Transverse colon (tissue), 3 donors: Measurements from ENCODE around the gene PACRG.

Source experiments
- POLR2A ChIP-seq: fragments of 450-650 bp; IDR thresholded peaks from one replicate; pipeline ENCODE4 v1.6.1; 2016; ENCODE audit warnings: antibody characterized with exemption, mild to moderate bottlenecking, moderate library complexity
- TF ChIP-seq, protein P1 (sequence below), 5 experiments: fragments of 200-600 bp in 3 of 5; fragments of 450-650 bp in 2 of 5; sonication (generic) in 3 of 5; IDR thresholded peaks; 1 replicate in 2 of 5; 2 replicates in 3 of 5; pipeline ENCODE4 v1.5.1; 2016 to 2017; ENCODE audit warnings: antibody characterized with exemption in 5 of 5, inconsistent platforms in 3 of 5, mild to moderate bottlenecking in 2 of 5, moderate library complexity in 1 of 5

DNA sequence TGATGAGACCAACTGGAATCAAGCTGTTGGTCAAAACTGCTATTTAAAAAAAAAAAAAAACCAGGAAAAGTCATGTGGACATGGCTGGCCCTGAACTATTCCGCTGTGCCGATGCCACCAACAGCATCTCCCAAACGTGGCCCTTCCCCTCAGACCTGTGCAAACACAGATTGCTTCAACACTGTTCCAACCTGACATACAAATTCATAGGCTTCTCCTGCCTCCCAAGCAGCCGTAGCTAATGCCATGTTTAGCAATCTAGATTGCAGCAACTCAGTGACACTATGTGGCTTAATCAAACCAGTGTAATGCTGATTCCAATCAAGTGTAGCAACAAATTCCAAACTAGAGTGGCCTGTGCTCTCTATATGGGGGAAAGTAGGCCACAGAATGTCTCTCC lies 16.4 kb upstream of the PACRG start:
- TF ChIP-seq, protein P1, sequence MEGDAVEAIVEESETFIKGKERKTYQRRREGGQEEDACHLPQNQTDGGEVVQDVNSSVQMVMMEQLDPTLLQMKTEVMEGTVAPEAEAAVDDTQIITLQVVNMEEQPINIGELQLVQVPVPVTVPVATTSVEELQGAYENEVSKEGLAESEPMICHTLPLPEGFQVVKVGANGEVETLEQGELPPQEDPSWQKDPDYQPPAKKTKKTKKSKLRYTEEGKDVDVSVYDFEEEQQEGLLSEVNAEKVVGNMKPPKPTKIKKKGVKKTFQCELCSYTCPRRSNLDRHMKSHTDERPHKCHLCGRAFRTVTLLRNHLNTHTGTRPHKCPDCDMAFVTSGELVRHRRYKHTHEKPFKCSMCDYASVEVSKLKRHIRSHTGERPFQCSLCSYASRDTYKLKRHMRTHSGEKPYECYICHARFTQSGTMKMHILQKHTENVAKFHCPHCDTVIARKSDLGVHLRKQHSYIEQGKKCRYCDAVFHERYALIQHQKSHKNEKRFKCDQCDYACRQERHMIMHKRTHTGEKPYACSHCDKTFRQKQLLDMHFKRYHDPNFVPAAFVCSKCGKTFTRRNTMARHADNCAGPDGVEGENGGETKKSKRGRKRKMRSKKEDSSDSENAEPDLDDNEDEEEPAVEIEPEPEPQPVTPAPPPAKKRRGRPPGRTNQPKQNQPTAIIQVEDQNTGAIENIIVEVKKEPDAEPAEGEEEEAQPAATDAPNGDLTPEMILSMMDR (IDR thresholded peaks at IDR 0.05) = no peak
- TF ChIP-seq POLR2A = no peak
